CD8-positive, alpha-beta memory T cell (primary cell): ENCODE data around the gene AP4S1. TPM values are rescaled to one million over a fixed set of nuclear protein-coding genes. Genes with fewer than 3 reads are reported as not detected.

Experiments used
- CTCF ChIA-PET: fragments of 350-600 bp; sonication (Branson Sonifier 250); formaldehyde crosslinking; loops from one replicate; lab custom pipeline; 2021; ENCODE audit warnings: antibody characterized with exemption; lab: Charles Lee
- POLR2A ChIA-PET: fragments of 350-600 bp; sonication (Branson Sonifier 250); formaldehyde crosslinking; loops from one replicate; lab custom pipeline; 2021; ENCODE audit warnings: antibody characterized with exemption; lab: Charles Lee
- DNase-seq, 5 donors: peaks; one replicate each; pipeline versions ENCODE4 v3.0.0 to v3.0.0-alpha.2; 2020 to 2022; ENCODE audit warnings: mixed read lengths in 1 of 5
- H3K27ac ChIP-seq: one replicate; pipeline ENCODE4 v1.7.0; 2013; ENCODE audit warnings: low read depth, mild to moderate bottlenecking, low read length, moderate library complexity
- H3K27me3 ChIP-seq: 2 replicates; pipeline ENCODE4 v1.7.0; 2013; ENCODE audit warnings: low read length, mild to moderate bottlenecking; ENCODE audit not compliant: insufficient read depth, poor library complexity, severe bottlenecking
- H3K36me3 ChIP-seq: 2 replicates; pipeline ENCODE4 v1.7.0; 2013; ENCODE audit warnings: mild to moderate bottlenecking, low read length, moderate library complexity; ENCODE audit not compliant: insufficient read depth
- H3K4me1 ChIP-seq: 2 replicates; pipeline ENCODE4 v1.7.0; 2013; ENCODE audit warnings: mild to moderate bottlenecking, low read length, moderate library complexity; ENCODE audit not compliant: insufficient read depth
- H3K4me3 ChIP-seq: 2 replicates; pipeline ENCODE4 v1.7.0; 2013; ENCODE audit warnings: mild to moderate bottlenecking, low read length
- H3K9me3 ChIP-seq: 2 replicates; pipeline ENCODE4 v1.7.0; 2013; ENCODE audit warnings: mild to moderate bottlenecking, low read length
- H3K27ac Mint-ChIP-seq, 8 donors: one replicate each; pipeline ENCODE4 v1.8.0; 2020 to 2021; ENCODE audit warnings: mixed read lengths in 8 of 8, mild to moderate bottlenecking in 6 of 8, inconsistent platforms in 3 of 8, moderate library complexity in 3 of 8
- H3K27me3 Mint-ChIP-seq, 2 donors: one replicate each; pipeline ENCODE4 v1.8.0; 2020 to 2021; ENCODE audit warnings: mixed read lengths in 2 of 2, mild to moderate bottlenecking in 1 of 2, moderate library complexity in 1 of 2
- H3K36me3 Mint-ChIP-seq, 3 donors: one replicate each; pipeline ENCODE4 v1.8.0; 2020 to 2021; ENCODE audit warnings: mixed read lengths in 3 of 3, inconsistent platforms in 1 of 3, mild to moderate bottlenecking in 1 of 3
- H3K4me1 Mint-ChIP-seq, 3 donors: one replicate each; pipeline ENCODE4 v1.8.0; 2020 to 2021; ENCODE audit warnings: mixed read lengths in 3 of 3, inconsistent platforms in 1 of 3, mild to moderate bottlenecking in 1 of 3
- H3K4me3 Mint-ChIP-seq, 7 donors: one replicate each; pipeline ENCODE4 v1.8.0; 2020 to 2021; ENCODE audit warnings: mixed read lengths in 7 of 7, mild to moderate bottlenecking in 6 of 7, moderate library complexity in 4 of 7, inconsistent platforms in 2 of 7
- H3K9me3 Mint-ChIP-seq, 5 donors: one replicate each; pipeline ENCODE4 v1.8.0; 2020 to 2022; ENCODE audit warnings: mixed read lengths in 5 of 5, mild to moderate bottlenecking in 3 of 5, moderate library complexity in 2 of 5, inconsistent platforms in 1 of 5
- polyA plus RNA-seq: library from polyadenylated mRNA; unstranded; fragments of 300-500 nt; fragmentation: Illumina TruSeq; gene quantifications from one replicate; pipeline ENCODE4 v1.2.3, GENCODE V29; 2021
- total RNA-seq, 2 experiments: library from RNA; stranded (reverse); gene quantifications; one replicate each; pipeline ENCODE4 v1.2.3, GENCODE V29; 2021

AP4S1 gene
- total and polyA plus RNA-seq, 3 experiments from 2014 or later: 7.1 to 10.8 (median 9.9) TPM

GRCh38 chr14:30988509-30988908 lies 36.9 kb upstream of the AP4S1 start:
- H3K4me1 ChIP-seq: peaks cover 7% of the 10 kb centered on the region
- peaks cover 0 to 5% (median 4%) of the 10 kb centered on the region in 3 donors for H3K36me3 Mint-ChIP-seq
- ChIA-PET POLR2A (no interaction called here), CTCF (interaction anchor here (1.0 kb wide), 1 partner anchor 220 kb away, joined by 4 read pairs; the partner anchor contains the start of gene HECTD1)
- H3K4me3 Mint-ChIP-seq: no peak overlapping the region
- no peak overlapping the region for H3K4me3 ChIP-seq
- no peaks in the 10 kb centered on the region for H3K9me3 Mint-ChIP-seq
- H3K27ac Mint-ChIP-seq: peak overlapping the region in 5 of 8 donors; percentile 5 to 88 (median 40)
- H3K4me1 Mint-ChIP-seq: peaks cover 30 to 54% (median 42%) of the 10 kb centered on the region in 3 donors
- H3K27me3 ChIP-seq: no peaks in the 10 kb centered on the region
- H3K36me3 ChIP-seq: no peaks in the 10 kb centered on the region
- no peak overlapping the region for H3K27ac ChIP-seq
- no peaks in the 10 kb centered on the region for H3K9me3 ChIP-seq
- H3K27me3 Mint-ChIP-seq: no peaks in the 10 kb centered on the region
- DNase-seq: no peak

GRCh38 chr14:30990770-30991169 lies 34.7 kb upstream of the AP4S1 start:
- POLR2A ChIA-PET: interaction anchor here (0.5 kb wide), 1 partner anchor 10 kb away, joined by 3 read pairs; no protein-coding TSS in a partner anchor
- CTCF ChIA-PET: no interaction called here

GRCh38 chr14:30991408-30991807 lies 34.0 kb upstream of the AP4S1 start:
- Histone ChIP-seq H3K4me1 (peaks cover 7% of the 10 kb centered on the region), H3K27ac (no peak overlapping the region), H3K27me3 (no peaks in the 10 kb centered on the region), H3K4me3 (no peak overlapping the region), H3K9me3 (no peaks in the 10 kb centered on the region), H3K36me3 (no peaks in the 10 kb centered on the region)
- H3K27me3 Mint-ChIP-seq: no peaks in the 10 kb centered on the region
- peaks cover 41 to 72% (median 51%) of the 10 kb centered on the region in 3 donors for H3K4me1 Mint-ChIP-seq
- no peak overlapping the region for H3K4me3 Mint-ChIP-seq
- peak overlapping the region in 3 of 8 donors; percentile 4 to 46 (median 5) for H3K27ac Mint-ChIP-seq
- POLR2A ChIA-PET: interaction anchor here (0.5 kb wide), 1 partner anchor 9 kb away, joined by 3 read pairs; no protein-coding TSS in a partner anchor
- CTCF ChIA-PET: no interaction called here
- no peak for DNase-seq
- peaks cover 0 to 6% (median 2%) of the 10 kb centered on the region in 3 donors for H3K36me3 Mint-ChIP-seq
- no peaks in the 10 kb centered on the region for H3K9me3 Mint-ChIP-seq

More at GRCh38 chr14:30990770-30991169, 34.7 kb upstream of the AP4S1 start:
- peaks cover 40 to 68% (median 51%) of the 10 kb centered on the region in 3 donors for H3K4me1 Mint-ChIP-seq
- Histone ChIP-seq H3K4me1 (peaks cover 7% of the 10 kb centered on the region), H3K27me3 (no peaks in the 10 kb centered on the region), H3K9me3 (no peaks in the 10 kb centered on the region), H3K36me3 (no peaks in the 10 kb centered on the region), H3K4me3 (no peak overlapping the region), H3K27ac (no peak overlapping the region)
- no peak for DNase-seq
- H3K9me3 Mint-ChIP-seq: no peaks in the 10 kb centered on the region
- no peak overlapping the region for H3K4me3 Mint-ChIP-seq
- H3K27me3 Mint-ChIP-seq: no peaks in the 10 kb centered on the region
- H3K27ac Mint-ChIP-seq: no peak overlapping the region
- H3K36me3 Mint-ChIP-seq: peaks cover 0 to 4% (median 3%) of the 10 kb centered on the region in 3 donors

DNA sequence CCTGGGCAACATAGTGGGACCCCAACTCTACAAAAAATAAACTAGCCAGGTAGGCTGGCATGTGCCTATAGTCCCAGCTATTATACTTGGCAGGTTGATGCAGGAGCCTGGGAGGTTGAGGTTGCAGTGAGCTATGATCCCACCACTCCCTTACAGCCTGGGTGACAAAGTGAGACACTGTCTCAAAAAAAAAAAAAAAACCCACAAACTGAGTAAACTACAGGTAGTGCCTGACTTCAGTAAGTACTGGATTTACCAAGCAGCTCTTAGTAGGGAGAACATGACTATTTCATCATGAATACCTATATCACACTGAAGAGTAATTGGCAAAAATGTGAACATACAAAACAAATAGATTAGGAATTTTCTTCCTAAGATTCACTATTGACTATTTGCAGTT lies 32.4 kb upstream of the AP4S1 start:
- peaks cover 7% of the 10 kb centered on the region for H3K4me1 ChIP-seq
- Mint-ChIP-seq H3K4me1 (peaks cover 43 to 73% (median 58%) of the 10 kb centered on the region in 3 donors), H3K27me3 (no peaks in the 10 kb centered on the region), H3K4me3 (no peak overlapping the region), H3K36me3 (peaks cover 8 to 13% (median 12%) of the 10 kb centered on the region in 3 donors), H3K9me3 (peaks cover 0 to 4% (median under 1%) of the 10 kb centered on the region in 5 donors), H3K27ac (no peak overlapping the region)
- H3K4me3 ChIP-seq: no peak overlapping the region
- H3K9me3 ChIP-seq: no peaks in the 10 kb centered on the region
- POLR2A ChIA-PET: no interaction called here
- CTCF ChIA-PET: no interaction called here
- peaks cover 4% of the 10 kb centered on the region for H3K36me3 ChIP-seq
- no peak for DNase-seq
- no peaks in the 10 kb centered on the region for H3K27me3 ChIP-seq
- no peak overlapping the region for H3K27ac ChIP-seq

DNA sequence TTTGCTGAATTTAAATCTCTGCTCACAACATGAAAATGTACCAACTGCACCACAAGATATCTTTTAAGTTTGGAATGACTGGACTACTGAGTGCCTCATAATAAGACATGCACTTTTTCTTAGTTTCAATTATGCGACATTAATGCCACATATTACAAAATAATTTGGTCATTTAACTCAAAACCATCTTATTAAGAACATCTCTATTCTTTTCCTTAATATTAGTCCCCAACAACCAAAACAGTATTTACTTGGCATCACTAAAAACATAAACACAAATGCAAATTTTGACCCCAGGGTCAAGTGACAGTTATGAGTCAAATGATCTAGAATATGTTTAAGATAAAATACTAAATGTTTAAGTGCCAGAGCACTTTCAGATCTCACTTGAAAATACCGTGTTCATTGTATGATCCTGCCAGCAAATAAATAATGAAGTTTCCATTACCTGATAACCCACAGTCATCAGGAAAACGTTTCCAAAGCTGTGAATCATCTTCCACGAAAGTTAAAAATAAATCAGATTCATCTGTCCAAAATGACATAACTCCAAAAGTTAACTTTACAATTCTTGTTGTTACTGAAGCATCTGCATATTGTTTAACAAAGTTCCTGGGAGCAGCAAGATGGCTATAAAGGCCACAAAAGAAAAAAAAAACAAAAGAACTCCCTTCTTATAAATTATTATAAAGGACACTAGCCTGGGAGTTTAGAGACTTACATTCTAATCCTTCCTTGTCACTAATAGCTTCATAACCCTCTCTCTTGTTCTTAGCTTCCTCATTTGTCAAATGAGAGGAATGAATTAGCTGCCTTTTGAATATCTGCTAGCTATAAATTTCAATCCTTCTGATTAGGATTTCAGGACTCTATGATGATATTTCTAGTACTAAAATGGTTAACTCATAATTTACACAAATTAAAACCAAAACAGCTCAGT lies 30.5 kb upstream of the AP4S1 start:
- H3K27ac ChIP-seq: no peak overlapping the region
- H3K27ac Mint-ChIP-seq: peak overlapping the region in 4 of 8 donors; percentile 21 to 78 (median 46)
- no peaks in the 10 kb centered on the region for H3K9me3 ChIP-seq

DNA sequence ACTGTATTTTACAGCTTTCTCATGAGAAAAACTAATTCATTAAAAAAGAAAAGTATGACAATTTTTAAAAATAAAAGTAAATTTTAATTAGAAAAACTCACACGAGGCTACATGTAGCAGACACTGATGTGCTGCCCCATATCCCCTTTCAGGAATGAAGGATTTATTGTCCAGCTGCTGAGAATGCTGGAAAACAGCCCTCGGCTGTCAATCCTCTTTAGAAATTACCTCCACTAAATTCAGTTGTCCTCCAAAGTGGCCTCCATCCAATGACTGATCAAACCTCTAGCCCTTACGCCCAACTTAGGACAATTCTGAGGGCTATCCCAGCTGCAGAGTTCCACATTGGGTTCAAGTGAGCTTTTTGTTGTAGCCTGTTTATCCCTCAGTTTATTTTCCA lies 29.8 kb upstream of the AP4S1 start:
- H3K27ac ChIP-seq: no peak overlapping the region
- Mint-ChIP-seq H3K4me3 (peak overlapping the region in 1 of 7 donors; percentile 40), H3K9me3 (peaks cover 0 to 15% (median 9%) of the 10 kb centered on the region in 5 donors), H3K36me3 (peaks cover 15 to 27% (median 26%) of the 10 kb centered on the region in 3 donors), H3K4me1 (peaks cover 32 to 59% (median 50%) of the 10 kb centered on the region in 3 donors), H3K27me3 (no peaks in the 10 kb centered on the region), H3K27ac (peak overlapping the region in 1 of 8 donors; percentile 54)
- DNase-seq: no peak
- peaks cover 10% of the 10 kb centered on the region for H3K36me3 ChIP-seq
- H3K4me3 ChIP-seq: no peak overlapping the region
- ChIA-PET CTCF (interaction anchor here (0.7 kb wide), 1 partner anchor 15 kb away, joined by 3 read pairs; no protein-coding TSS in a partner anchor), POLR2A (no interaction called here)
- H3K4me1 ChIP-seq: peaks cover 7% of the 10 kb centered on the region
- no peaks in the 10 kb centered on the region for H3K9me3 ChIP-seq
- no peaks in the 10 kb centered on the region for H3K27me3 ChIP-seq

More for the DNA sequence above, 30.5 kb upstream of the AP4S1 start:
- peaks cover 7% of the 10 kb centered on the region for H3K4me1 ChIP-seq
- Mint-ChIP-seq H3K27me3 (no peaks in the 10 kb centered on the region), H3K4me3 (no peak overlapping the region), H3K36me3 (peaks cover 14 to 24% (median 24%) of the 10 kb centered on the region in 3 donors), H3K9me3 (peaks cover 0 to 15% (median 9%) of the 10 kb centered on the region in 5 donors), H3K4me1 (peaks cover 29 to 58% (median 45%) of the 10 kb centered on the region in 3 donors)
- ChIA-PET CTCF (interaction anchor here (0.7 kb wide), 1 partner anchor 15 kb away, joined by 3 read pairs; no protein-coding TSS in a partner anchor), POLR2A (no interaction called here)
- DNase-seq: no peak
- H3K27me3 ChIP-seq: no peaks in the 10 kb centered on the region
- H3K36me3 ChIP-seq: peaks cover 10% of the 10 kb centered on the region
- H3K4me3 ChIP-seq: no peak overlapping the region

GRCh38 chr14:30996892-30997659 lies 28.4 kb upstream of the AP4S1 start:
- ChIA-PET CTCF (no interaction called here), POLR2A (no interaction called here)
- Histone ChIP-seq H3K9me3 (no peaks in the 10 kb centered on the region), H3K4me3 (no peak overlapping the region), H3K36me3 (peaks cover 10% of the 10 kb centered on the region), H3K27me3 (no peaks in the 10 kb centered on the region), H3K4me1 (no peaks in the 10 kb centered on the region), H3K27ac (no peak overlapping the region)
- Mint-ChIP-seq H3K4me1 (peaks cover 30 to 57% (median 49%) of the 10 kb centered on the region in 3 donors), H3K27me3 (no peaks in the 10 kb centered on the region), H3K27ac (peak overlapping the region in 1 of 8 donors; percentile 54), H3K9me3 (peaks cover 0 to 15% (median 9%) of the 10 kb centered on the region in 5 donors), H3K36me3 (peaks cover 22 to 35% (median 34%) of the 10 kb centered on the region in 3 donors), H3K4me3 (no peak overlapping the region)
- no peak for DNase-seq
